A549 (cell line): ENCODE data around the gene BRICD5.
"Not testable (repeated sequence)": the region's sequence is repeated elsewhere in the genome, so short reads cannot be mapped to it uniquely, and the experiment has no call there.

ENCODE experiments used
- CTCF ChIP-seq: fragments of >200 bp; sonication (Bioruptor Twin); formaldehyde crosslinking; IDR thresholded peaks from 3 replicates; pipeline ENCODE4 v1.5.1; 2016
- MAX ChIP-seq: IDR thresholded peaks from 2 replicates; pipeline ENCODE4 v1.6.1; 2012
- POLR2A ChIP-seq: IDR thresholded peaks from 2 replicates; pipeline ENCODE4 v1.6.1; 2012; ENCODE audit warnings: mild to moderate bottlenecking, low read length

GRCh38 chr16:2258530-2258929, 47.9 kb upstream of the BRICD5 start:
- TF ChIP-seq POLR2A, MAX, CTCF: not testable (repeated sequence)
